Muscle of leg (tissue), 11 donors: Measurements from ENCODE around the gene KIAA1614. TPM values are rescaled to one million over a fixed set of nuclear protein-coding genes. Genes with fewer than 3 reads are reported as not detected.

ENCODE experiments used
- DNase-seq: peaks from one replicate; pipeline ENCODE4 v3.0.0; 2013
- H3K27ac ChIP-seq: one replicate; pipeline ENCODE4 v1.5.1; 2013; ENCODE audit warnings: mild to moderate bottlenecking, low read length, control low read depth
- H3K27me3 ChIP-seq: one replicate; pipeline ENCODE4 v1.6.1; 2013; ENCODE audit warnings: low read length; ENCODE audit not compliant: control insufficient read depth, insufficient read depth
- H3K36me3 ChIP-seq: one replicate; pipeline ENCODE4 v1.6.1; 2013; ENCODE audit warnings: low read length; ENCODE audit not compliant: control insufficient read depth, insufficient read depth
- H3K4me1 ChIP-seq: one replicate; pipeline ENCODE4 v1.6.1; 2013; ENCODE audit warnings: low read length; ENCODE audit not compliant: control insufficient read depth, insufficient read depth
- H3K4me3 ChIP-seq: one replicate; pipeline ENCODE4 v1.5.1; 2013; ENCODE audit warnings: low read length, control low read depth
- H3K9me3 ChIP-seq: replicated peaks from 2 replicates; pipeline ENCODE4 v1.6.1; 2013; ENCODE audit warnings: low read depth, low read length; ENCODE audit not compliant: control insufficient read depth
- WGBS: methylation state at CpG from one replicate; pipeline ENCODE4 v1.1.5; 2013; ENCODE audit warnings: missing lambda C conversion rate; ENCODE audit not compliant: insufficient coverage; 5-methylcytosine and 5-hydroxymethylcytosine counted together
- polyA plus RNA-seq, 8 donors: library from polyadenylated mRNA; unstranded; fragments of 120-200 nt; gene quantifications; one replicate each; pipeline versions ENCODE4 v1.2.1 to v1.2.3, GENCODE V29; 2013; ENCODE audit warnings: inconsistent platforms in 1 of 8, low replicate concordance in 1 of 8; ENCODE audit not compliant: insufficient read length in 8 of 8, insufficient read depth in 1 of 8
- total RNA-seq: library from RNA; stranded (reverse); fragments of 120-200 nt; gene quantifications from one replicate; pipeline ENCODE4 v1.2.4, GENCODE V29; 2013

The KIAA1614 gene
- total and polyA plus RNA-seq, 9 donors = 10.0 to 16.3 (median 12.3) TPM

GRCh38 chr1:180988253-180988752 lies 75.6 kb downstream of the KIAA1614 start:
- peaks cover 65% of the 10 kb centered on the region for H3K36me3 ChIP-seq
- no peak overlapping the region for H3K4me3 ChIP-seq
- 45% methylated on average over 6 of the region's 8 CpGs for WGBS
- no peak overlapping the region for H3K27ac ChIP-seq
- H3K9me3 ChIP-seq = no peaks in the 10 kb centered on the region
- no peaks in the 10 kb centered on the region for H3K27me3 ChIP-seq
- peak; percentile 67 for DNase-seq
- peaks cover 4% of the 10 kb centered on the region for H3K4me1 ChIP-seq

- Histone ChIP-seq H3K4me3 (no peak overlapping the region), H3K27ac (no peak overlapping the region), H3K27me3 (no peaks in the 10 kb centered on the region), H3K4me1 (no peaks in the 10 kb centered on the region), H3K36me3 (peaks cover 32% of the 10 kb centered on the region), H3K9me3 (no peaks in the 10 kb centered on the region)
- no CpG with 5 or more reads among the region's 3 CpGs for WGBS
- no peak for DNase-seq
These were observed 81.6 kb downstream of the KIAA1614 start for GRCh38 chr1:180994262-180994661.

GRCh38 chr1:180997843-180998504 lies 85.3 kb downstream of the KIAA1614 start:
- Histone ChIP-seq H3K36me3 (peaks cover 17% of the 10 kb centered on the region), H3K4me3 (no peak overlapping the region), H3K4me1 (no peaks in the 10 kb centered on the region), H3K9me3 (no peaks in the 10 kb centered on the region), H3K27ac (no peak overlapping the region), H3K27me3 (no peaks in the 10 kb centered on the region)
- DNase-seq = no peak
- WGBS = 100% methylated on average over 1 of the region's 4 CpGs

Other genes starting within 250 kb of the KIAA1614 start
- 16.4 TPM for gene STX6, start 110.0 kb downstream of the KIAA1614 start, total RNA-seq
- gene STX6, start 110.0 kb downstream of the KIAA1614 start, polyA plus RNA-seq = 10 to 100 TPM; 15.5 to 21.7 (median 17.1) TPM
- 6.3 TPM for gene MR1, start 121.1 kb downstream of the KIAA1614 start, total RNA-seq
- gene MR1, start 121.1 kb downstream of the KIAA1614 start, polyA plus RNA-seq = 1 to 10 TPM; 3.2 to 5.6 (median 4.1) TPM
- gene IER5, start 175.8 kb downstream of the KIAA1614 start, total RNA-seq = 7.6 TPM
- gene IER5, start 175.8 kb downstream of the KIAA1614 start, polyA plus RNA-seq = 10 to 100 TPM in 4 of 8 donors, 1 to 10 TPM in 4; 6.7 to 15.9 (median 9.7) TPM